Caco-2 (cell line): Measurements from ENCODE around the gene SNX24. TPM values are rescaled to one million over a fixed set of nuclear protein-coding genes. Genes with fewer than 3 reads are reported as not detected.

Experiments used
- BruUV-seq: library from RNA; stranded (reverse); fragments of 400-500 nt; replicated peaks from 2 replicates; lab custom pipeline; 2021; lab: Mats Ljungman, UMichigan
- CTCF ChIA-PET: fragments of 300-600 bp; sonication (Branson Sonifier 250); formaldehyde crosslinking; loops from one replicate; lab custom pipeline; 2022; ENCODE audit warnings: antibody characterized with exemption; lab: Charles Lee
- POLR2A ChIA-PET: fragments of 300-600 bp; sonication (Branson Sonifier 250); formaldehyde crosslinking; loops from one replicate; lab custom pipeline; 2022; ENCODE audit warnings: antibody characterized with exemption; lab: Charles Lee
- DNase-seq, 2 experiments: peaks; one replicate each; pipeline versions ENCODE4 v3.0.0 to v3.0.0-alpha.2; 2020 to 2022
- H3K27me3 ChIP-seq: replicated peaks from 2 replicates; pipeline ENCODE4 v1.6.0; 2011; ENCODE audit warnings: low read length; ENCODE audit not compliant: control insufficient read depth, insufficient read depth
- H3K36me3 ChIP-seq: 2 replicates; pipeline ENCODE4 v1.5.1; 2011; ENCODE audit warnings: low read length; ENCODE audit not compliant: control insufficient read depth, insufficient read depth
- H3K4me1 ChIP-seq: fragments of 250-450 bp; sonication (Bioruptor Pico); 2 replicates; pipeline ENCODE4 v1.5.1; 2020; ENCODE audit warnings: mild to moderate bottlenecking
- H3K4me3 ChIP-seq: 2 replicates; pipeline ENCODE4 v1.5.1; 2011; ENCODE audit warnings: low read depth, mild to moderate bottlenecking, control low read depth, low read length
- H3K9me3 ChIP-seq: fragments of 250-450 bp; sonication (Bioruptor Pico); 2 replicates; pipeline ENCODE4 v1.5.1; 2020; ENCODE audit warnings: mild to moderate bottlenecking, moderate library complexity
- H3K27ac Mint-ChIP-seq: one replicate; pipeline ENCODE4 v1.8.0; 2022; ENCODE audit warnings: mixed read lengths; ENCODE audit not compliant: unreplicated experiment
- H3K27me3 Mint-ChIP-seq: one replicate; pipeline ENCODE4 v1.8.0; 2022; ENCODE audit warnings: mixed read lengths; ENCODE audit not compliant: insufficient read depth, unreplicated experiment
- H3K36me3 Mint-ChIP-seq: one replicate; pipeline ENCODE4 v1.8.0; 2022; ENCODE audit warnings: mild to moderate bottlenecking, mixed read lengths; ENCODE audit not compliant: insufficient read depth, unreplicated experiment
- H3K4me1 Mint-ChIP-seq: one replicate; pipeline ENCODE4 v1.8.0; 2022; ENCODE audit warnings: low read depth, mixed read lengths; ENCODE audit not compliant: unreplicated experiment
- H3K4me3 Mint-ChIP-seq: one replicate; pipeline ENCODE4 v1.8.0; 2022; ENCODE audit warnings: mild to moderate bottlenecking, moderate library complexity, mixed read lengths; ENCODE audit not compliant: unreplicated experiment
- H3K9me3 Mint-ChIP-seq: one replicate; pipeline ENCODE4 v1.8.0; 2022; ENCODE audit warnings: mixed read lengths; ENCODE audit not compliant: unreplicated experiment
- CTCF ChIP-seq, 2 experiments: fragments of 200-600 bp in 1 of 2; IDR thresholded peaks; 1 replicate in 1 of 2; 2 replicates in 1 of 2; pipeline versions ENCODE4 v1.5.1 to v1.8.0; 2011 to 2022; ENCODE audit warnings: antibody characterized with exemption in 1 of 2, control low read depth in 1 of 2, inconsistent platforms in 1 of 2, low read depth in 1 of 2, low read length in 1 of 2, mild to moderate bottlenecking in 1 of 2, moderate library complexity in 1 of 2; ENCODE audit not compliant: insufficient read depth in 1 of 2, severe bottlenecking in 1 of 2, unreplicated experiment in 1 of 2
- intact Hi-C: fragments of 100-400 bp; cut with micrococcal nuclease; formaldehyde crosslinking; loops from one replicate; pipeline ENCODE4 v1.10.0; 2022; ENCODE audit not compliant: unreplicated experiment
- total RNA-seq: library from RNA; stranded (reverse); gene quantifications from 2 replicates; pipeline ENCODE4 v1.2.3, GENCODE V29; 2022

The SNX24 gene
- total RNA-seq, 1 experiment from 2014 or later, result 38.4 TPM

- no peak for DNase-seq
- Mint-ChIP-seq H3K27ac (no peak overlapping the region), H3K27me3 (no peaks in the 10 kb centered on the region), H3K36me3 (peaks cover 11% of the 10 kb centered on the region), H3K4me1 (peaks cover 15% of the 10 kb centered on the region), H3K9me3 (no peaks in the 10 kb centered on the region), H3K4me3 (no peak overlapping the region)
- H3K27me3 ChIP-seq, result no peaks in the 10 kb centered on the region
- no TSS peak for BruUV-seq
- no peak for TF ChIP-seq CTCF (IDR thresholded peaks at IDR 0.05; ENCODE audit: insufficient read depth in 1 of 2, low read depth in 1 of 2, low read length in 1 of 2, severe bottlenecking in 1 of 2, unreplicated experiment in 1 of 2)
- ChIA-PET CTCF (no interaction called here), POLR2A (interaction anchor here (0.5 kb wide), 1 partner anchor 88 kb away, joined by 4 read pairs; no protein-coding TSS in a partner anchor)
- H3K9me3 ChIP-seq, result no peaks in the 10 kb centered on the region
- H3K36me3 ChIP-seq, result no peaks in the 10 kb centered on the region
- H3K4me3 ChIP-seq, result no peak overlapping the region
- intact Hi-C loops, result no loop called here
- H3K4me1 ChIP-seq, result no peaks in the 10 kb centered on the region
Measured at GRCh38 chr5:122936088-122936487, 90.7 kb downstream of the SNX24 start.

GRCh38 chr5:122937914-122938313, 92.5 kb downstream of the SNX24 start:
- Mint-ChIP-seq H3K27me3 (no peaks in the 10 kb centered on the region), H3K4me1 (peaks cover 27% of the 10 kb centered on the region), H3K9me3 (no peaks in the 10 kb centered on the region), H3K4me3 (no peak overlapping the region), H3K36me3 (peaks cover 11% of the 10 kb centered on the region), H3K27ac (no peak overlapping the region)
- no peaks in the 10 kb centered on the region for H3K27me3 ChIP-seq
- no peak for TF ChIP-seq CTCF (IDR thresholded peaks at IDR 0.05; ENCODE audit: insufficient read depth in 1 of 2, low read depth in 1 of 2, low read length in 1 of 2, severe bottlenecking in 1 of 2, unreplicated experiment in 1 of 2)
- ChIA-PET CTCF (no interaction called here), POLR2A (no interaction called here)
- no TSS peak for BruUV-seq
- intact Hi-C loops, result no loop called here
- H3K4me1 ChIP-seq, result no peaks in the 10 kb centered on the region
- no peaks in the 10 kb centered on the region for H3K9me3 ChIP-seq
- no peak overlapping the region for H3K4me3 ChIP-seq
- DNase-seq, result no peak
- H3K36me3 ChIP-seq, result no peaks in the 10 kb centered on the region

- H3K9me3 ChIP-seq, result no peaks in the 10 kb centered on the region
- Mint-ChIP-seq H3K4me1 (peaks cover 18% of the 10 kb centered on the region), H3K9me3 (no peaks in the 10 kb centered on the region), H3K27me3 (no peaks in the 10 kb centered on the region), H3K36me3 (no peaks in the 10 kb centered on the region), H3K4me3 (no peak overlapping the region), H3K27ac (no peak overlapping the region)
- no peak overlapping the region for H3K4me3 ChIP-seq
- no TSS peak for BruUV-seq
- H3K36me3 ChIP-seq, result no peaks in the 10 kb centered on the region
- no peak for TF ChIP-seq CTCF (IDR thresholded peaks at IDR 0.05; ENCODE audit: insufficient read depth in 1 of 2, low read depth in 1 of 2, low read length in 1 of 2, severe bottlenecking in 1 of 2, unreplicated experiment in 1 of 2)
- H3K27me3 ChIP-seq, result no peaks in the 10 kb centered on the region
- ChIA-PET POLR2A (interaction anchor here (0.5 kb wide), 1 partner anchor 83 kb away, joined by 3 read pairs; no protein-coding TSS in a partner anchor), CTCF (no interaction called here)
- no peaks in the 10 kb centered on the region for H3K4me1 ChIP-seq
- no peak for DNase-seq
- intact Hi-C loops, result no loop called here
Measured at GRCh38 chr5:122940890-122941289, 95.5 kb downstream of the SNX24 start.
